Body of pancreas (tissue), 4 donors: Measurements from ENCODE around the gene CRYBA2. TPM values are rescaled to one million over a fixed set of nuclear protein-coding genes. Genes with fewer than 3 reads are reported as not detected.

Experiments
- ATAC-seq: fragments of 150-250 bp; one replicate; pipeline ENCODE4 v1.9.1; 2016
- DNase-seq, 4 donors: peaks; one replicate each; pipeline ENCODE4 v3.0.0-alpha.2; 2019
- H3K27ac ChIP-seq, 4 donors: fragments of 200-600 bp; sonication (generic); 1 replicate in 3 of 4; 2 replicates in 1 of 4; pipeline versions ENCODE4 v1.5.1 to v1.6.1; 2016 to 2019; ENCODE audit warnings: mild to moderate bottlenecking in 1 of 4, mixed read lengths in 1 of 4, moderate library complexity in 1 of 4
- H3K27me3 ChIP-seq, 2 donors: fragments of 200-600 bp; sonication (generic); one replicate each; pipeline ENCODE4 v1.6.0; 2016; ENCODE audit warnings: mild to moderate bottlenecking in 1 of 2
- H3K36me3 ChIP-seq, 2 donors: fragments of 200-600 bp; sonication (generic); replicated peaks in 1 of 2; 2 replicates each; pipeline ENCODE4 v1.5.1; 2016; ENCODE audit warnings: low read depth in 2 of 2; ENCODE audit not compliant: insufficient read depth in 1 of 2
- H3K4me1 ChIP-seq: fragments of 200-600 bp; sonication (generic); one replicate; pipeline ENCODE4 v1.6.0; 2016
- H3K4me3 ChIP-seq, 2 donors: fragments of 200-600 bp; sonication (generic); 1 replicate in 1 of 2; 2 replicates in 1 of 2; pipeline ENCODE4 v1.5.1; 2016 to 2019
- H3K9me3 ChIP-seq, 3 donors: fragments of 200-600 bp; sonication (generic); 1 replicate in 2 of 3; 2 replicates in 1 of 3; pipeline ENCODE4 v1.5.1; 2016
- CTCF ChIP-seq, 7 experiments: fragments of 450-650 bp in 4 of 7; fragments of 200-600 bp in 3 of 7; sonication (generic) in 3 of 7; IDR thresholded peaks; one replicate each; pipeline ENCODE4 v1.5.1; 2016 to 2019; ENCODE audit warnings: antibody characterized with exemption in 7 of 7
- POLR2A ChIP-seq, 3 donors: fragments of 450-650 bp; IDR thresholded peaks; one replicate each; pipeline ENCODE4 v1.6.1; 2016; ENCODE audit warnings: antibody characterized with exemption in 3 of 3, mild to moderate bottlenecking in 2 of 3
- WGBS, 2 donors: methylation state at CpG; one replicate each; pipeline ENCODE4 v1.1.5; 2017; 5-methylcytosine and 5-hydroxymethylcytosine counted together
- intact Hi-C: fragments of 100-400 bp; cut with DNase I; formaldehyde crosslinking; loops from one replicate; pipeline ENCODE4 v1.15.1; 2023
- total RNA-seq, 2 donors: library from RNA; depleted of rRNA; stranded (reverse); fragments of >200 nt; gene quantifications; one replicate each; pipeline ENCODE4 v1.1.0, GENCODE V29; 2016

CRYBA2 gene
- total RNA-seq, 2 donors from 2014 or later = 23.1 to 26.4 TPM

GRCh38 chr2:218954541-218955300 lies 38.5 kb downstream of the CRYBA2 start:
- no peaks in the 10 kb centered on the region for H3K9me3 ChIP-seq
- TF ChIP-seq CTCF (IDR thresholded peaks at IDR 0.05) (no peak), POLR2A (IDR thresholded peaks at IDR 0.05) (no peak)
- H3K4me1 ChIP-seq = peaks cover 8% of the 10 kb centered on the region
- DNase-seq = no peak
- WGBS, 2 donors = 70 to 73% methylated on average over 8 of the region's 8 CpGs
- no peak overlapping the region for H3K4me3 ChIP-seq
- intact Hi-C loops = no loop called here
- H3K27me3 ChIP-seq = peaks cover 0 to 13% of the 10 kb centered on the region in 2 donors
- ATAC-seq = no peak
- no peaks in the 10 kb centered on the region for H3K36me3 ChIP-seq
- H3K27ac ChIP-seq = no peak overlapping the region

GRCh38 chr2:218953366-218953954 lies 39.8 kb downstream of the CRYBA2 start:
- no peak for DNase-seq

GRCh38 chr2:218952160-218952559 lies 41.1 kb downstream of the CRYBA2 start:
- ATAC-seq (no peak), DNase-seq (no peak)
- Histone ChIP-seq H3K4me1 (no peaks in the 10 kb centered on the region), H3K4me3 (no peak overlapping the region), H3K27ac (no peak overlapping the region), H3K36me3 (no peaks in the 10 kb centered on the region), H3K9me3 (no peaks in the 10 kb centered on the region), H3K27me3 (peaks cover 0 to 5% of the 10 kb centered on the region in 2 donors)
- intact Hi-C loops = no loop called here
- TF ChIP-seq POLR2A (IDR thresholded peaks at IDR 0.05) (no peak), CTCF (IDR thresholded peaks at IDR 0.05) (no peak)
- 93 to 96% methylated on average over 7 of the region's 7 CpGs for WGBS, 2 donors

More at GRCh38 chr2:218953366-218953954, 39.8 kb downstream of the CRYBA2 start:
- no peaks in the 10 kb centered on the region for H3K36me3 ChIP-seq
- H3K27me3 ChIP-seq = peaks cover 0 to 5% of the 10 kb centered on the region in 2 donors
- ATAC-seq = no peak
- TF ChIP-seq POLR2A (IDR thresholded peaks at IDR 0.05) (no peak), CTCF (IDR thresholded peaks at IDR 0.05) (no peak)
- H3K4me1 ChIP-seq = no peaks in the 10 kb centered on the region
- no peaks in the 10 kb centered on the region for H3K9me3 ChIP-seq
- 60 to 71% methylated on average over 7 to 16 of the region's 18 CpGs for WGBS, 2 donors
- intact Hi-C loops = no loop called here
- H3K27ac ChIP-seq = no peak overlapping the region
- H3K4me3 ChIP-seq = no peak overlapping the region

- ATAC-seq (no peak), DNase-seq (no peak)
- Histone ChIP-seq H3K27ac (no peak overlapping the region), H3K36me3 (no peaks in the 10 kb centered on the region), H3K4me3 (no peak overlapping the region), H3K9me3 (no peaks in the 10 kb centered on the region), H3K27me3 (no peaks in the 10 kb centered on the region), H3K4me1 (no peaks in the 10 kb centered on the region)
- intact Hi-C loops = no loop called here
- TF ChIP-seq POLR2A (IDR thresholded peaks at IDR 0.05) = no peak
- no peak for TF ChIP-seq CTCF (IDR thresholded peaks at IDR 0.05)
- 82 to 100% methylated on average over 1 of the region's 1 CpG for WGBS, 2 donors
Measured at GRCh38 chr2:218946621-218947020, 46.6 kb downstream of the CRYBA2 start.
